ENCODE results near the gene CENPP.

Gene CENPP

GRCh38 chr9:92658176-92658575 is 332.4 kb downstream of the CENPP start:
- Histone ChIP-seq H3K9me3 (ENCODE audit: control insufficient read depth, low read length) (no peaks in the 10 kb centered on the region), H3K27ac (ENCODE audit: low read depth, low read length, severe bottlenecking) (no peak overlapping the region), H3K36me3 (ENCODE audit: control insufficient read depth, insufficient read depth, low read length) (peaks cover 43% of the 10 kb centered on the region), H3K4me1 (ENCODE audit: control insufficient read depth, insufficient read depth, low read length, poor library complexity, severe bottlenecking) (no peaks in the 10 kb centered on the region), H3K4me3 (ENCODE audit: extremely low read depth, insufficient read depth, low read length, poor library complexity, severe bottlenecking) (no peak overlapping the region)
- WGBS, 2 experiments (ENCODE audit: insufficient coverage in 2 of 2) = 96 to 100% methylated on average over 4 to 5 of the region's 7 CpGs

- no peak overlapping the region for H3K27ac ChIP-seq (ENCODE audit: low read depth, low read length, severe bottlenecking)
- 96 to 100% methylated on average over 3 to 4 of the region's 4 CpGs for WGBS, 2 experiments (ENCODE audit: insufficient coverage in 2 of 2)
- H3K4me3 ChIP-seq (ENCODE audit: extremely low read depth, insufficient read depth, low read length, poor library complexity, severe bottlenecking) = no peak overlapping the region
- H3K4me1 ChIP-seq (ENCODE audit: control insufficient read depth, insufficient read depth, low read length, poor library complexity, severe bottlenecking) = no peaks in the 10 kb centered on the region
- H3K9me3 ChIP-seq (ENCODE audit: control insufficient read depth, low read length) = no peaks in the 10 kb centered on the region
- H3K36me3 ChIP-seq (ENCODE audit: control insufficient read depth, insufficient read depth, low read length) = peaks cover 41% of the 10 kb centered on the region
Measured at GRCh38 chr9:92658611-92659010, 332.9 kb downstream of the CENPP start.

GRCh38 chr9:92659601-92660000 is 333.8 kb downstream of the CENPP start:
- Histone ChIP-seq H3K9me3 (ENCODE audit: control insufficient read depth, low read length) (no peaks in the 10 kb centered on the region), H3K4me1 (ENCODE audit: control insufficient read depth, insufficient read depth, low read length, poor library complexity, severe bottlenecking) (peaks cover 2% of the 10 kb centered on the region), H3K4me3 (ENCODE audit: extremely low read depth, insufficient read depth, low read length, poor library complexity, severe bottlenecking) (no peak overlapping the region), H3K36me3 (ENCODE audit: control insufficient read depth, insufficient read depth, low read length) (peaks cover 38% of the 10 kb centered on the region), H3K27ac (ENCODE audit: low read depth, low read length, severe bottlenecking) (no peak overlapping the region)
- WGBS, 2 experiments (ENCODE audit: insufficient coverage in 2 of 2) = 58 to 77% methylated on average over 10 of the region's 10 CpGs

GRCh38 chr9:92660266-92660665 is 334.5 kb downstream of the CENPP start:
- 90 to 93% methylated on average over 2 to 3 of the region's 4 CpGs for WGBS, 2 experiments (ENCODE audit: insufficient coverage in 2 of 2)

GRCh38 chr9:92661127-92661526 is 335.4 kb downstream of the CENPP start:
- Histone ChIP-seq H3K36me3 (ENCODE audit: control insufficient read depth, insufficient read depth, low read length) (peaks cover 30% of the 10 kb centered on the region), H3K9me3 (ENCODE audit: control insufficient read depth, low read length) (no peaks in the 10 kb centered on the region), H3K4me1 (ENCODE audit: control insufficient read depth, insufficient read depth, low read length, poor library complexity, severe bottlenecking) (peaks cover 5% of the 10 kb centered on the region), H3K27ac (ENCODE audit: low read depth, low read length, severe bottlenecking) (no peak overlapping the region), H3K4me3 (ENCODE audit: extremely low read depth, insufficient read depth, low read length, poor library complexity, severe bottlenecking) (no peak overlapping the region)
- 83 to 98% methylated on average over 3 to 4 of the region's 5 CpGs for WGBS, 2 experiments (ENCODE audit: insufficient coverage in 2 of 2)

More at GRCh38 chr9:92660266-92660665, 334.5 kb downstream of the CENPP start:
- peaks cover 34% of the 10 kb centered on the region for H3K36me3 ChIP-seq (ENCODE audit: control insufficient read depth, insufficient read depth, low read length)
- H3K4me3 ChIP-seq (ENCODE audit: extremely low read depth, insufficient read depth, low read length, poor library complexity, severe bottlenecking) = no peak overlapping the region
- no peak overlapping the region for H3K27ac ChIP-seq (ENCODE audit: low read depth, low read length, severe bottlenecking)
- no peaks in the 10 kb centered on the region for H3K9me3 ChIP-seq (ENCODE audit: control insufficient read depth, low read length)
- H3K4me1 ChIP-seq (ENCODE audit: control insufficient read depth, insufficient read depth, low read length, poor library complexity, severe bottlenecking) = peaks cover 5% of the 10 kb centered on the region

GRCh38 chr9:92661743-92662142 is 336.0 kb downstream of the CENPP start:
- peaks cover 27% of the 10 kb centered on the region for H3K36me3 ChIP-seq (ENCODE audit: control insufficient read depth, insufficient read depth, low read length)
- peaks cover 5% of the 10 kb centered on the region for H3K4me1 ChIP-seq (ENCODE audit: control insufficient read depth, insufficient read depth, low read length, poor library complexity, severe bottlenecking)
- no peak overlapping the region for H3K4me3 ChIP-seq (ENCODE audit: extremely low read depth, insufficient read depth, low read length, poor library complexity, severe bottlenecking)
- no peak overlapping the region for H3K27ac ChIP-seq (ENCODE audit: low read depth, low read length, severe bottlenecking)
- WGBS, 2 experiments (ENCODE audit: insufficient coverage in 2 of 2) = 89 to 96% methylated on average over 3 of the region's 4 CpGs
- H3K9me3 ChIP-seq (ENCODE audit: control insufficient read depth, low read length) = no peaks in the 10 kb centered on the region

GRCh38 chr9:92663126-92663525 is 337.4 kb downstream of the CENPP start:
- H3K4me3 ChIP-seq (ENCODE audit: extremely low read depth, insufficient read depth, low read length, poor library complexity, severe bottlenecking) = no peak overlapping the region
- WGBS, 2 experiments (ENCODE audit: insufficient coverage in 2 of 2) = 100% methylated on average over 2 of the region's 3 CpGs; no CpG with 5 or more reads in 1 of the 2 experiments
- H3K27ac ChIP-seq (ENCODE audit: low read depth, low read length, severe bottlenecking) = no peak overlapping the region
- peaks cover 26% of the 10 kb centered on the region for H3K36me3 ChIP-seq (ENCODE audit: control insufficient read depth, insufficient read depth, low read length)
- peaks cover 5% of the 10 kb centered on the region for H3K4me1 ChIP-seq (ENCODE audit: control insufficient read depth, insufficient read depth, low read length, poor library complexity, severe bottlenecking)
- no peaks in the 10 kb centered on the region for H3K9me3 ChIP-seq (ENCODE audit: control insufficient read depth, low read length)

- no peak overlapping the region for H3K27ac ChIP-seq (ENCODE audit: low read depth, low read length, severe bottlenecking)
- H3K4me1 ChIP-seq (ENCODE audit: control insufficient read depth, insufficient read depth, low read length, poor library complexity, severe bottlenecking) = peaks cover 5% of the 10 kb centered on the region
- no peak overlapping the region for H3K4me3 ChIP-seq (ENCODE audit: extremely low read depth, insufficient read depth, low read length, poor library complexity, severe bottlenecking)
- 92 to 98% methylated on average over 10 of the region's 10 CpGs for WGBS, 2 experiments (ENCODE audit: insufficient coverage in 2 of 2)
- H3K9me3 ChIP-seq (ENCODE audit: control insufficient read depth, low read length) = no peaks in the 10 kb centered on the region
- peaks cover 19% of the 10 kb centered on the region for H3K36me3 ChIP-seq (ENCODE audit: control insufficient read depth, insufficient read depth, low read length)
Measured at GRCh38 chr9:92663951-92664350, 338.2 kb downstream of the CENPP start.

- no peak overlapping the region for H3K4me3 ChIP-seq (ENCODE audit: extremely low read depth, insufficient read depth, low read length, poor library complexity, severe bottlenecking)
Measured at GRCh38 chr9:92664394-92665152, 338.8 kb downstream of the CENPP start.

GRCh38 chr9:92665836-92666235 is 340.1 kb downstream of the CENPP start:
- no peaks in the 10 kb centered on the region for H3K9me3 ChIP-seq (ENCODE audit: control insufficient read depth, low read length)
- peaks cover 19% of the 10 kb centered on the region for H3K36me3 ChIP-seq (ENCODE audit: control insufficient read depth, insufficient read depth, low read length)
- WGBS, 2 experiments (ENCODE audit: insufficient coverage in 2 of 2) = 100% methylated on average over 2 of the region's 3 CpGs
- H3K4me1 ChIP-seq (ENCODE audit: control insufficient read depth, insufficient read depth, low read length, poor library complexity, severe bottlenecking) = peaks cover 5% of the 10 kb centered on the region
- H3K27ac ChIP-seq (ENCODE audit: low read depth, low read length, severe bottlenecking) = no peak overlapping the region
- H3K4me3 ChIP-seq (ENCODE audit: extremely low read depth, insufficient read depth, low read length, poor library complexity, severe bottlenecking) = no peak overlapping the region

More at GRCh38 chr9:92664394-92665152, 338.8 kb downstream of the CENPP start:
- Histone ChIP-seq H3K4me1 (ENCODE audit: control insufficient read depth, insufficient read depth, low read length, poor library complexity, severe bottlenecking) (peaks cover 5% of the 10 kb centered on the region), H3K36me3 (ENCODE audit: control insufficient read depth, insufficient read depth, low read length) (peaks cover 19% of the 10 kb centered on the region), H3K9me3 (ENCODE audit: control insufficient read depth, low read length) (no peaks in the 10 kb centered on the region), H3K27ac (ENCODE audit: low read depth, low read length, severe bottlenecking) (no peak overlapping the region)
- WGBS, 2 experiments (ENCODE audit: insufficient coverage in 2 of 2) = 79 to 84% methylated on average over 9 to 10 of the region's 13 CpGs

GRCh38 chr9:92666236-92666635 is 340.5 kb downstream of the CENPP start:
- Histone ChIP-seq H3K4me3 (ENCODE audit: extremely low read depth, insufficient read depth, low read length, poor library complexity, severe bottlenecking) (no peak overlapping the region), H3K4me1 (ENCODE audit: control insufficient read depth, insufficient read depth, low read length, poor library complexity, severe bottlenecking) (peaks cover 5% of the 10 kb centered on the region), H3K9me3 (ENCODE audit: control insufficient read depth, low read length) (no peaks in the 10 kb centered on the region), H3K27ac (ENCODE audit: low read depth, low read length, severe bottlenecking) (no peak overlapping the region), H3K36me3 (ENCODE audit: control insufficient read depth, insufficient read depth, low read length) (peaks cover 19% of the 10 kb centered on the region)
- 90% methylated on average over 6 of the region's 6 CpGs for WGBS, 2 experiments (ENCODE audit: insufficient coverage in 2 of 2)
